ENCODE measurements around the gene NODAL.

Gene NODAL

GRCh38 chr10:70465278-70465677 lies 23.8 kb upstream of the NODAL start:
- TF ChIP-seq CTCF (IDR thresholded peaks at IDR 0.05; ENCODE audit: extremely low read depth, insufficient read depth, missing control alignments), result no peak
- in situ Hi-C loops (cut with MboI; ENCODE audit: low pct_unique_long_range_greater_than_20kb, low sequenced_read_pairs, unreplicated experiment), result no loop called here
- no peak for DNase-seq (ENCODE audit: low spot score)

- in situ Hi-C loops (cut with MboI; ENCODE audit: low pct_unique_long_range_greater_than_20kb, low sequenced_read_pairs, unreplicated experiment), result no loop called here
- DNase-seq (ENCODE audit: low spot score), result no peak
- no peak for TF ChIP-seq CTCF (IDR thresholded peaks at IDR 0.05; ENCODE audit: extremely low read depth, insufficient read depth, missing control alignments)
Observed at GRCh38 chr10:70462349-70462984, 21.0 kb upstream of the NODAL start.

- peak; percentile 94 for TF ChIP-seq CTCF (IDR thresholded peaks at IDR 0.05; ENCODE audit: extremely low read depth, insufficient read depth, missing control alignments)
- in situ Hi-C loops (cut with MboI; ENCODE audit: low pct_unique_long_range_greater_than_20kb, low sequenced_read_pairs, unreplicated experiment), result no loop called here
- peak; percentile 86 for DNase-seq (ENCODE audit: low spot score)
Observed at GRCh38 chr10:70461397-70462348, 20.2 kb upstream of the NODAL start.

GRCh38 chr10:70459774-70460490 lies 18.5 kb upstream of the NODAL start:
- no peak for TF ChIP-seq CTCF (IDR thresholded peaks at IDR 0.05; ENCODE audit: extremely low read depth, insufficient read depth, missing control alignments)
- in situ Hi-C loops (cut with MboI; ENCODE audit: low pct_unique_long_range_greater_than_20kb, low sequenced_read_pairs, unreplicated experiment), result no loop called here
- DNase-seq (ENCODE audit: low spot score), result no peak

GRCh38 chr10:70459061-70459773 lies 17.7 kb upstream of the NODAL start:
- no peak for TF ChIP-seq CTCF (IDR thresholded peaks at IDR 0.05; ENCODE audit: extremely low read depth, insufficient read depth, missing control alignments)
- no peak for DNase-seq (ENCODE audit: low spot score)

More at GRCh38 chr10:70459061-70459773, 17.7 kb upstream of the NODAL start:
- in situ Hi-C loops (cut with MboI; ENCODE audit: low pct_unique_long_range_greater_than_20kb, low sequenced_read_pairs, unreplicated experiment), result no loop called here
